Esophagus muscularis mucosa (tissue), 4 donors: Measurements from ENCODE around the gene RTP5. TPM values are rescaled to one million over a fixed set of nuclear protein-coding genes. Genes with fewer than 3 reads are reported as not detected.

Experiments
- DNase-seq: peaks from one replicate; pipeline ENCODE4 v3.0.0-alpha.2; 2017; ENCODE audit errors: extremely low spot score
- H3K27ac ChIP-seq, 4 donors: fragments of 200-600 bp; sonication (generic); replicated peaks in 1 of 4; 1 replicate in 3 of 4; 2 replicates in 1 of 4; pipeline ENCODE4 v1.5.1; 2016 to 2019; ENCODE audit warnings: mild to moderate bottlenecking in 1 of 4
- H3K27me3 ChIP-seq, 4 donors: fragments of 200-600 bp; sonication (generic); one replicate each; pipeline versions ENCODE4 v1.5.1 to v1.6.0; 2016 to 2019
- H3K36me3 ChIP-seq, 4 donors: fragments of 200-600 bp; sonication (generic); one replicate each; pipeline ENCODE4 v1.5.1; 2016 to 2019
- H3K4me1 ChIP-seq, 4 donors: fragments of 200-600 bp; sonication (generic); one replicate each; pipeline ENCODE4 v1.5.1; 2016 to 2019
- H3K4me3 ChIP-seq, 4 donors: fragments of 200-600 bp; sonication (generic); 1 replicate in 2 of 4; 2 replicates in 2 of 4; pipeline ENCODE4 v1.5.1; 2016 to 2019; ENCODE audit warnings: mild to moderate bottlenecking in 4 of 4, moderate library complexity in 1 of 4
- H3K9me3 ChIP-seq, 4 donors: fragments of 200-600 bp; sonication (generic); 1 replicate in 3 of 4; 2 replicates in 1 of 4; pipeline ENCODE4 v1.5.1; 2016 to 2019
- CTCF ChIP-seq, 3 experiments: fragments of 200-600 bp in 2 of 3; fragments of 450-650 bp in 1 of 3; sonication (generic) in 2 of 3; IDR thresholded peaks; one replicate each; pipeline ENCODE4 v1.5.1; 2017 to 2019; ENCODE audit warnings: antibody characterized with exemption in 3 of 3, mild to moderate bottlenecking in 2 of 3, moderate library complexity in 1 of 3
- EP300 ChIP-seq: sonication (generic); formaldehyde crosslinking; IDR thresholded peaks from one replicate; pipeline ENCODE4 v1.6.1; 2017; ENCODE audit warnings: antibody characterized with exemption
- POLR2A ChIP-seq: fragments of 450-650 bp; IDR thresholded peaks from one replicate; pipeline ENCODE4 v1.6.1; 2017; ENCODE audit warnings: antibody characterized with exemption, moderate library complexity, mild to moderate bottlenecking, low read depth
- POLR2AphosphoS5 ChIP-seq, 2 donors: sonication (generic); formaldehyde crosslinking; IDR thresholded peaks; one replicate each; pipeline ENCODE4 v1.6.1; 2017; ENCODE audit warnings: antibody characterized with exemption in 2 of 2
- WGBS: methylation state at CpG from one replicate; pipeline ENCODE4 v1.1.5; 2018; 5-methylcytosine and 5-hydroxymethylcytosine counted together
- intact Hi-C: fragments of 100-400 bp; cut with DNase I; formaldehyde crosslinking; loops from one replicate; pipeline ENCODE4 v1.15.1; 2023
- total RNA-seq, 4 donors: library from RNA; depleted of rRNA; stranded (reverse); fragments of >200 nt; gene quantifications; one replicate each; pipeline versions ENCODE4 v1.1.0 to v1.2.1, GENCODE V29; 2016

Gene RTP5
- total RNA-seq, 4 donors from 2014 or later, result 0.17 TPM; not detected in 3

GRCh38 chr2:241885291-241885945, 15.9 kb downstream of the RTP5 start:
- no peak overlapping the region for H3K27ac ChIP-seq
- H3K4me3 ChIP-seq, result no peak overlapping the region
- no peak for TF ChIP-seq CTCF (IDR thresholded peaks at IDR 0.05)
- intact Hi-C loops, result loop anchor here (10.0 kb wide), 1 partner anchor 151 kb away; the partner anchor contains the start of gene D2HGDH
- peaks cover 14 to 30% (median 27%) of the 10 kb centered on the region in 4 donors for H3K4me1 ChIP-seq
- peaks cover 0 to 7% (median 0%) of the 10 kb centered on the region in 4 donors for H3K9me3 ChIP-seq
- whole genome bisulfite sequencing, result 85% methylated on average over 14 of the region's 16 CpGs
- DNase-seq, result no peak
- no peaks in the 10 kb centered on the region for H3K27me3 ChIP-seq
- peaks cover 0 to 5% (median 2%) of the 10 kb centered on the region in 4 donors for H3K36me3 ChIP-seq

- WGBS, result 83% methylated on average over 15 of the region's 15 CpGs
- no peak overlapping the region for H3K4me3 ChIP-seq
These were observed 16.6 kb downstream of the RTP5 start for GRCh38 chr2:241885946-241886643.

GRCh38 chr2:241886840-241887447, 17.4 kb downstream of the RTP5 start:
- WGBS, result 94% methylated on average over 18 of the region's 19 CpGs
- Histone ChIP-seq H3K27me3 (no peaks in the 10 kb centered on the region), H3K9me3 (peaks cover 0 to 7% (median 0%) of the 10 kb centered on the region in 4 donors), H3K36me3 (peaks cover 0 to 5% (median 2%) of the 10 kb centered on the region in 4 donors), H3K4me3 (no peak overlapping the region), H3K27ac (no peak overlapping the region), H3K4me1 (peaks cover 8 to 21% (median 15%) of the 10 kb centered on the region in 4 donors)
- TF ChIP-seq POLR2AphosphoS5 (IDR thresholded peaks at IDR 0.05) (no peak), EP300 (no peak), CTCF (IDR thresholded peaks at IDR 0.05) (no peak), POLR2A (no peak)
- no peak for DNase-seq
- intact Hi-C loops, result loop anchor here (10.0 kb wide), 1 partner anchor 152 kb away; the partner anchor contains the start of gene D2HGDH

More at GRCh38 chr2:241885946-241886643, 16.6 kb downstream of the RTP5 start:
- H3K27ac ChIP-seq, result no peak overlapping the region
- peaks cover 10 to 24% (median 21%) of the 10 kb centered on the region in 4 donors for H3K4me1 ChIP-seq
- no peak for DNase-seq
- intact Hi-C loops, result loop anchor here (10.0 kb wide), 1 partner anchor 151 kb away; the partner anchor contains the start of gene D2HGDH
- H3K9me3 ChIP-seq, result peaks cover 0 to 7% (median 0%) of the 10 kb centered on the region in 4 donors
- TF ChIP-seq CTCF (IDR thresholded peaks at IDR 0.05), result no peak
- no peak for TF ChIP-seq POLR2A
- no peak for TF ChIP-seq POLR2AphosphoS5 (IDR thresholded peaks at IDR 0.05)
- H3K36me3 ChIP-seq, result peaks cover 0 to 5% (median 2%) of the 10 kb centered on the region in 4 donors
- no peaks in the 10 kb centered on the region for H3K27me3 ChIP-seq

- no peak overlapping the region for H3K4me3 ChIP-seq
- H3K27me3 ChIP-seq, result no peaks in the 10 kb centered on the region
- no peak for DNase-seq
- peaks cover 0 to 5% (median 2%) of the 10 kb centered on the region in 4 donors for H3K36me3 ChIP-seq
- H3K27ac ChIP-seq, result no peak overlapping the region
- TF ChIP-seq POLR2A (no peak), EP300 (no peak), CTCF (IDR thresholded peaks at IDR 0.05) (no peak), POLR2AphosphoS5 (IDR thresholded peaks at IDR 0.05) (no peak)
- intact Hi-C loops, result loop anchor here (10.0 kb wide), 1 partner anchor 153 kb away; the partner anchor contains the start of gene D2HGDH
- H3K9me3 ChIP-seq, result peaks cover 0 to 7% (median 0%) of the 10 kb centered on the region in 4 donors
- peaks cover 0 to 20% (median 11%) of the 10 kb centered on the region in 4 donors for H3K4me1 ChIP-seq
- WGBS, result 80% methylated on average over 23 of the region's 24 CpGs
These were observed 18.4 kb downstream of the RTP5 start for GRCh38 chr2:241887806-241888522.
